GM20431 (cell line): ENCODE measurements around the gene LCNL1.

Experiments used
- in situ Hi-C: fragments of 300-500 bp; cut with MseI, MboI; formaldehyde crosslinking; loops from one replicate; pipeline ENCODE4 v1.15.0; 2020; ENCODE audit warnings: low sequenced_read_pairs; ENCODE audit not compliant: unreplicated experiment

Gene LCNL1

DNA sequence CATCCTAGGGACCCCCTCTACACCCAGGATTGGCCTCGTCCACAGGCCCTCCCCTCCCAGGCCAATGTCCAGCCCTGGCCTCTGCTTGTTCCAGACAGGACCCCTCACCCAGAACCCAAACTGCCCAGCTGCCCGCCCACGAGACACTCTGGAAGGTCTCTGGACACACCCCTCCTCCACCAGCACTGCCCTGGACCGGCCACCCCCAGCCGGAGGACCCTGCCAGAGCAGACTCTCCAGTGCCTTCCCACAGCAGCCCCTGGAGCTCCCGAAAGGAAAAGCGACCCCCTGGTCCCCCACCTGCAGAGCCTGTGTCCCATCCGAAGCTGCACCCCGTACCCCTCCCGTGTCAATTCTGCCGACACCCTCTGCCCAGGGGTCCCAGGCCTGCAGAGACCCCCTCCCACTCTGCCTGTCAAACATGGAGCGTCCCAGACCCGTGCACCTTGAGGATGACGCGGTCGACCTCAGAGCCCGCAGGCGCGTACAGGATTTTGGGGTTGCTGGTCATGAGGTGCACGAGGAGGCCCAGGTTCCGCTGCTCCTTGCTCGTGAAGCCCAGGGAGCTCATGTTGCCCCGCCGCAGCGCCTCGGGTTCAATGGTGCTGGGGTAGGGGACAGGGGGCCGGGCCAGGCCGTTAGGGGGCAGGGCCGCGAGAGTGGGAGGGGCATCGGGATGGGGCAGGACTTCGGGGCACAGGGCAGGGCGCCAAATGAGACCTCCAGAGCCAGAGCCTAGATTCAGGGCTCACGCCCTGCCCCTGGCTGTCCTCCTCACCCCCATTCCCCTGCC, 37.3 kb downstream of the LCNL1 start:
- in situ Hi-C loops, result no loop called here

- in situ Hi-C loops, result no loop called here
Measured at GRCh38 chr9:137020771-137021567, 38.2 kb downstream of the LCNL1 start.

- in situ Hi-C loops, result no loop called here
Measured at GRCh38 chr9:137021568-137021978, 38.8 kb downstream of the LCNL1 start.

DNA sequence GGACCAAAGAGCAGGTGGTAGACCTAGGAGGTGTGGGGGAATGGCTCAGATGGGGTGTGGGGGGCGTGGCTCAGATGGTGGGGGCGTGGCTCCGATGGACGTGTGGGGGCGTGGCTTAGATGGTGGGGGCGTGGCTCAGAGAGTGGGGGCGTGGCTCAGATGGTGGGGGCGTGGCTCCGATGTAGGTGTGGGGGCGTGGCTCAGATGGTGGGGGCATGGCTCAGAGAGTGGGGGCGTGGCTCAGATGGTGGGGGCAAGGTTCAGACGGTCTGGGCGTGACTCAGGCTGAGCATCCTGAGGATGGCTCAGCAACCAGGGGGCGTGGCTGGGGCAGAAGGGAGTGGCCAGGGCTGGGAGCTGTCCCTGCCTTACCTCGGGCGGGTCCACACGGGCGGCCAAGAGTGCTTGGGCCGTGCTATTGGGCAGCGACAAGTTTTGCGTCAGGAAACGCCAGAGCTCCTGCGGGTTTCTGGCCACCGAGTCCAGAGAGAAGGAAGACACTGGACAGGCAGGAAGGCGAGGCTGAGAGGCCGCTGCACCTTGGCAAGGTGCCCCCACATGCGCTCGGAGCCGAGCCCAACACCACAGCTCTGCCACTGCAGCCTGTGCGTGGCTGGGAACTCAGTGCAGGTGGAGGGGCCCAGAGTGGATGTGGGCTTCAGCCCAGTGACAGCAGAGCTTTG, 39.3 kb downstream of the LCNL1 start:
- in situ Hi-C loops, result no loop called here

DNA sequence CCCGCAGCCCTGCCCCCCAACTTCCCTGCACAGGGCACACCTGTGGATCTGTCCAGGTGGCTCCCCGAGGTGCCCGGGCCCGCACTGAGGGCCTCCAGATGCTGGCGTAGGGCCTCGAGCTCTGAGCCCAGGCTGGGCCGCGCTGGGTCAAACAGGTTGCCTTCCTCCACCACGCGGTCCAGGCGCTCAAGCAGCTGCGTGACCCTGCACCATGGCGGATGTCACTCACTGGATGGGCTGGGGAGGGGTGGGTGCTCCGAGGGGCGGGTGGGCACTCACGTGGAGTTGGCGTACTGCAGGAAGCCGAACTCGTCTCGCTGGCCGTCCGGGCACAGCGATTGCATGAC, 39.8 kb downstream of the LCNL1 start:
- in situ Hi-C loops, result no loop called here

DNA sequence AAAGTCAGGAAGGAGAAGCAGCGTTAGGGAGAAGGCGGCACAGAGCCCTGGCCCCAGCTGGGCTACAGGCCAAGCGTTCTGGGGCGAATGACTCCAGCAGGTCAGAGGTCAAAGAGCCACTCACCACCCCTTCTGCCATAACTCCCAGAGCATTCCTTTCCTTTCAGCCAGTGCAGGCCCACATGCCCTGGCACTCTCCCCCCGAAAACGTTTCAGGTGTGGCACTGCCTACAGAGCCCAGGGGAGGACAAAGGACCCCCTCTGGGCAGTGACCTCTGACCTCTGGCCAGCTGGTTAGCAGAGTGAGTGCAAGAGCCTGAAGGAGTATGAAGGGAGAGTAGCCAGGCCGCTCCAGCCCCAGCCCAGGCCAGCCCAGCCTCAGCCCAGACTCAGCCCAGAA, 40.4 kb downstream of the LCNL1 start:
- in situ Hi-C loops, result no loop called here

DNA sequence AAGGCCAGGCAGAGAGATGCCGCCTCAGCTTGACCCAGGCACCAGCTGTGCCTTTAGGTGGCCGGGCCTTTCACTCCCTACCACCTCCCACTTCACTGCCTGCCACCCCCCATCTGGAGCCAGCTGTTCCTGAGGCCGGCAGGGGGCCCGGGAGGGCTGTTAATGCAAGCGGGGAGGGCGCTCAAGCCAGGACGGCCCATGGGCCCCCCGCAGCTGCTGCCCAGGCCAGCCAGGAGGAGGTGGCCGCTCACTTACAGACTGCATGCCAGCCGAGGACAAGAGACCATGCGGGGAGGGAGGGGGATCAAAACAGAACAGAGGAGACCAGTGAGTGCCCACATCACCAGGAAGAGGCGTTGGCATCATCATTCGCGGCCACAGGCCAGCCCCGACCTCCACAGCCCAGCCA, 40.8 kb downstream of the LCNL1 start:
- in situ Hi-C loops, result no loop called here

- in situ Hi-C loops, result no loop called here
Measured at GRCh38 chr9:137025517-137025966, 42.7 kb downstream of the LCNL1 start.

GRCh38 chr9:137026384-137026783, 43.6 kb downstream of the LCNL1 start:
- in situ Hi-C loops, result no loop called here

DNA sequence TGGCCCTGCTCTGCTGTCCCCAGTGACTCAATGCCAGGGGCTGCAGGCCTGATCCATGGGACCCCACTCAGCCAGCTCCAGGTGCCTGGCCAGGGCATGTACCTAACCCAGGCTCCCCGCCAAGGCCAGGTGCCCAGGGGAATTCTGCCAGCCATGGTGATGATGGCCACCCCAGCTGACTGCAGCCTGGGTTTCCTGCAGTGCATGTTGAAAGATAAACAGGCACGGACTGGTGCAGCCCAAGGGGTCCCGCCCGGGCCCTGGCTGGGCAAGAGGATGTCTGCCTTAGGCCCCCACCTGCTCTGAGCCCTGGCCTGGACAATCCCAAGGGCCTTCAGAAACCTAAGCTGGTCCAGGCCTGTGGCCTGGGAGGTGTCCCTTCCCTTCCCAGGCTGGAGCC, 44.0 kb downstream of the LCNL1 start:
- in situ Hi-C loops, result no loop called here

- in situ Hi-C loops, result no loop called here
Measured at GRCh38 chr9:137027369-137028262, 44.8 kb downstream of the LCNL1 start, which contains the start of gene ABCA2. Gene ABCA2 (minus strand): TSS chr9:137028237. CDS start chr9:137028140, 97 bp downstream.

DNA sequence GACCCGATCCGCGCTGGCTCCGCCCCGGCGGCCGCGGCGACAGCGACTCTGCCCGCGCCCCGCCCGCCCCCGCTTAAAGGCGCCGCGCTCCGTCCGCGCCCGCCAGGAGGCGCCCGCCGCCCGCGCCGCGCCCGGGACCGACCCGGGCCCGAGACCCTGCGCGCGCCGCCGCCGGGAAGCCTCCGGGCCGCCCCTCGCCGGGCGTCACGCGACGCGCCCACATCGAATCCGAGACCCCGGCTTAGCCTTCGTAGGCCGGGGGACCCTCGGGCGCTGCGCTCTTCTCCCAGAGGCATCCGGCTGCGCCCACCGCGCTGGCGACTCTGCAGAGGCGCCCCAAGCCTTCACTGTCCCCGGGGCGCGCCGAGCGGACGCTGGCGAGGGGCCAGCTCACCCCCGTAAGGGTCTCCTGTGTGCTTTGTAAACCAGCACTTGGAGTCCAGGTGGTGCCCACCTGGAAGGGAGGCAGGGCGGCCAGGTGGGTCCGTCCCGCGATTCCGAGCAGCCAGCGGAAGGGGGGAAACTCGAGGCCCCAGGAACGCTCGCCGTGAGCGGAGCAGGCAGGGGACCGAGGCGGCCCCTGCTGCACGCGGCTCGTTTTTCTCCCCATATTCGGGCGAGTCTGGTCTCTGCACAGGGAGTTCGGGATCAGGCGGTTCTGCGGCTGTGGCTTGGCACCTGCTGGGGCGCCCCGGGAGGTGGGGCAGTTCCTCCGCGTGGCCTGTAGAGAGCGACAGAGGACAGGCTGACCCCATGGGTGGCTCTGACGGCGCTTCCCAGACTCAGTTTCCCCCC, 45.7 kb downstream of the LCNL1 start:
- in situ Hi-C loops, result no loop called here

DNA sequence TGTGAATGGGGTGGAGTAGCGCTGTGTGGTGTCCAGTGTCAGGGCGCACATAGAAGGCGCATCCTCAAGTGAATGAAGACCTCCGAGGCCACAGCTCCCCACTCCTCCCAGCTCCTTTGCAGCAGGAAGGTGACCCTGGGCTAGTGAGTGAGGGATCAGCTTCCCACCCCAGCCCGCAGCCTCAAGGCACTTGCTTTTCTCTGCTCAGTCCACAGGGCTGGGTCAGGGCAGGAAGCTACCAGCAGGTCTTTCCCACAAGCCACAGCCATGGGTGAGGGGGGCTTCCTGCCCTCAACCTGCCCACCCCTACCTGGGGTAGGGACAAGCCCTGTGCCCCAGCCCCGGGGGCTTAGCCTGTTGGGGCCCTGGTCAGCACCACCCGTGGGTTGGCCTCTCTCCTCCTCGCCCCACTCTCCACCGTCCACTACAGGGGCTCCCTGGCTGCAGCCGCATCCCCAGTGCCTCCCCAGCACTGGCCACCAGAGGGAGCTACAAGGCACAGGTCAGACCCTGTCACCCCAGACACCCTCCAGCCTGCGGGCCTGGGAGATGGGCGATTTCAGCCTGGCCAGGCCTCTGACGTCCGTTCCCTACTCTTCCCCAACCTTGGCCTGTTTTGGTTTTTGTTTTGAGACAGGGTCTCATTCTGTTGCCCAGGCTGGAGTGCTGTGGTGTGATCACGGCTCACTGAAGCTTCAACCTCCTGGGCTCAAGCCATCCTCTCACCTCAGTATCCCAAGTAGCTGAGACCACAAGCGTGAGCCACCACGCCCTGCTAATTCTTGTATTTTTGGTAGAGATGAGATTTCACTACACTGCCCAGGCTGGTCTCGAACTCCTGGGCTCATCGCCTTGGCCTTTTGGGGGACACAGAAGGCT, 46.5 kb downstream of the LCNL1 start:
- in situ Hi-C loops, result no loop called here

DNA sequence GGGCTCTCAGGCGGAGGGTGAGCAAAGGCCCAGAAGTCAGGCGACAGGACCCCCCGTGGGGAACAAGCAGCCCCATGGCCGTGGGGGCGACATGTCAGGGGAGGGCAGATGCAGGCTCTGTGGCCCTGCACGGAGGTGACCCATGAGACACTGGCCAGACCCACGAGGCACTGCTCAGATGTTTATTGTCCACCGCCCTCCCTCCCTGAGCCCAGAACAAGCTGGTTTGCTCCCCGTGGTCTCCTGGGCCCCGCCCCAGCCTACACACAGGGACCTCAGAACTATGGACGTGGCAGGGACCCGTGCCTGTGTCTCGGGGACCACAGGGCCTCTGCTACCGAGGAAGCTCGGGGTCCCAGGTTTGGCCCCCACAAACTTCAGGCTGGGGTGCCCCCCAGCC, 47.2 kb downstream of the LCNL1 start:
- in situ Hi-C loops, result loop anchor here (10.0 kb wide), 1 partner anchor 245 kb away; no protein-coding TSS in a partner anchor

- in situ Hi-C loops, result loop anchor here (10.0 kb wide), 1 partner anchor 246 kb away; no protein-coding TSS in a partner anchor
Measured at GRCh38 chr9:137030538-137031527, 48.0 kb downstream of the LCNL1 start.

DNA sequence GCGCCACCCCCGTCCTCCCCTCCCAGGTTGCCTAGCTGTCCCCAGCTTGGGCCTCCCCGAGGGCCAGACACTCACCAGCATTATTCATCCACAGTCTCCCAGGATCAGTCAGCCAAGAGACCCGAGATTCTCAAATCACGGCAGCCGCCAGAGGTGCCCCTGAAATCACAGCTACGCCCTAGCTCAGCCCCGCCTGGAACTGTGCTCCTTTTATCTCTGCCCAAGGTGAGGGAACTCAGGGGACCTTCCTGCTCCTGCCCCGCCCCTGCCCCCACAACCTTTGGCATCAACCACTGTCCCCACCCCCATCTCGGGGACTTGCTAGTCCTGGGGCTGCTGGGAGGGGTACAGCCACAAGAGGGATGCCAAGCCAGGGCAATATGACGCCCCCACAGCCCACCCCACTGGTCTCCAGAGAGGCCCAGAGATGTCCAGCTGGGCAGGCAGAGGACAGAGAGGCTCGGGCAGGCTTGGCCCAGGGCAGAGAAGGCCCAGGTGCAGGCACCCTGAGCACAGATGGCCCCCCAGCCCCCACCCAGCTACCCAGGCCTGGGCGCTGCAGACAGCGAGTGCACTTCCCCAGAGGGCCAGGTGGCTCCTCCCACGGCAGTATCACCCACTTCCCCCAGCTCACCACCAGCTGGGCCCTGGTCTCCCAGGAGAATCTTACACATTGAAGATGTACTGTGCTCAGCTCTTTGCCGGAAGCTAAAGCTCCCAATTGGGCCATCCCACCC, 49.3 kb downstream of the LCNL1 start, which contains the start of gene FUT7:
Gene FUT7 (minus strand): TSS at position 185 of the 737 bp plus-strand sequence. CDS start 97 bp downstream, at position 88.
- in situ Hi-C loops, result loop anchor here (10.0 kb wide), 1 partner anchor 247 kb away; no protein-coding TSS in a partner anchor
